NCI-H2227 (cell line): ENCODE measurements around the gene TTC12.

Experiments
- DNase-seq: peaks from one replicate; lab custom pipeline; 2025; ENCODE audit not compliant: unreplicated experiment; lab: John Stamatoyannopoulos, UW

TTC12 gene

GRCh38 chr11:113324250-113324649 lies 9.9 kb downstream of the TTC12 start:
- no peak for DNase-seq

- no peak for DNase-seq
These were observed 15.3 kb downstream of the TTC12 start for GRCh38 chr11:113329725-113330124.

GRCh38 chr11:113331441-113331840 lies 17.1 kb downstream of the TTC12 start:
- DNase-seq, result no peak

- DNase-seq, result no peak
These were observed 17.6 kb downstream of the TTC12 start for GRCh38 chr11:113332023-113332422.

GRCh38 chr11:113332638-113333329 lies 18.4 kb downstream of the TTC12 start:
- DNase-seq, result no peak

- no peak for DNase-seq
These were observed 19.8 kb downstream of the TTC12 start for GRCh38 chr11:113334183-113334582.

- no peak for DNase-seq
These were observed 24.3 kb downstream of the TTC12 start for GRCh38 chr11:113338730-113339129.

GRCh38 chr11:113339929-113340589 lies 25.7 kb downstream of the TTC12 start:
- DNase-seq, result no peak

- no peak for DNase-seq
These were observed 27.2 kb downstream of the TTC12 start for GRCh38 chr11:113341388-113342165.

- no peak for DNase-seq
These were observed 31.6 kb downstream of the TTC12 start for GRCh38 chr11:113345978-113346377.

GRCh38 chr11:113349528-113349927 lies 35.1 kb downstream of the TTC12 start:
- DNase-seq, result no peak

GRCh38 chr11:113350336-113351067 lies 36.1 kb downstream of the TTC12 start:
- no peak for DNase-seq

GRCh38 chr11:113351068-113351450 lies 36.7 kb downstream of the TTC12 start:
- no peak for DNase-seq

GRCh38 chr11:113351480-113351879 lies 37.1 kb downstream of the TTC12 start:
- DNase-seq, result no peak

GRCh38 chr11:113356203-113356602 lies 41.8 kb downstream of the TTC12 start:
- DNase-seq, result no peak

GRCh38 chr11:113363406-113363805 lies 49.0 kb downstream of the TTC12 start:
- DNase-seq, result no peak

- no peak for DNase-seq
These were observed 49.7 kb downstream of the TTC12 start for GRCh38 chr11:113363996-113364641.

GRCh38 chr11:113365895-113366294 lies 51.5 kb downstream of the TTC12 start:
- DNase-seq, result no peak

GRCh38 chr11:113369411-113369810 lies 55.0 kb downstream of the TTC12 start:
- DNase-seq, result no peak

GRCh38 chr11:113370634-113371033 lies 56.3 kb downstream of the TTC12 start:
- DNase-seq, result no peak

GRCh38 chr11:113372309-113372708 lies 57.9 kb downstream of the TTC12 start:
- DNase-seq, result no peak
